Panc1 (cell line): ENCODE results near the gene ITGBL1.

Experiments used
- POLR2AphosphoS5 ChIP-seq: IDR thresholded peaks from 2 replicates; pipeline ENCODE4 v1.6.1; 2012; ENCODE audit warnings: mild to moderate bottlenecking, low read depth, low read length, moderate library complexity
- TF ChIP-seq, protein P1 (sequence below): fragments of 450-650 bp; IDR thresholded peaks from 2 replicates; pipeline ENCODE4 v1.5.1; 2017; ENCODE audit warnings: mild to moderate bottlenecking
- TF ChIP-seq, protein P2 (sequence below), 2 experiments: IDR thresholded peaks; 2 replicates each; pipeline ENCODE4 v1.6.1; 2011 to 2012; ENCODE audit warnings: low read depth in 2 of 2, control low read depth in 1 of 2, low read length in 1 of 2, mild to moderate bottlenecking in 1 of 2, moderate library complexity in 1 of 2; ENCODE audit not compliant: insufficient read depth in 1 of 2

DNA sequence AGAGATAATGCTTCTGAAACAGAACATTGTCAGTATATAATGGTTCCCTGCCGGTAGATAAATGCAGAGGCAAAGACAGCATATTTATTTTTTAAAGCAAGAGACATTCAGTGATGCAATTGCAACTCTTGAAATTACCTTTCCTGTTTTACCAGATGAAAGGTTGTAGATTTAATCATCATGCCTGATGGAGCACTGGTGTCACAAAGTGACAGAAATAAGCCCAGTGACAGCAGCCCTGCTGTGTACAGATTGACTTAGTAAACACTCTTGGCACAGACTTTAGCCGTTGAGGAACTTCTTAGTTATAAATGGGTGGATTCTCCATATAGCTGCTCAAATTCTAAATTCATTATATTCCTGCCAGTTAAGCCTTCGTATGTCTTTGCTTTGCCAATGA lies 172.5 kb downstream of the ITGBL1 start:
- TF ChIP-seq, protein P1, sequence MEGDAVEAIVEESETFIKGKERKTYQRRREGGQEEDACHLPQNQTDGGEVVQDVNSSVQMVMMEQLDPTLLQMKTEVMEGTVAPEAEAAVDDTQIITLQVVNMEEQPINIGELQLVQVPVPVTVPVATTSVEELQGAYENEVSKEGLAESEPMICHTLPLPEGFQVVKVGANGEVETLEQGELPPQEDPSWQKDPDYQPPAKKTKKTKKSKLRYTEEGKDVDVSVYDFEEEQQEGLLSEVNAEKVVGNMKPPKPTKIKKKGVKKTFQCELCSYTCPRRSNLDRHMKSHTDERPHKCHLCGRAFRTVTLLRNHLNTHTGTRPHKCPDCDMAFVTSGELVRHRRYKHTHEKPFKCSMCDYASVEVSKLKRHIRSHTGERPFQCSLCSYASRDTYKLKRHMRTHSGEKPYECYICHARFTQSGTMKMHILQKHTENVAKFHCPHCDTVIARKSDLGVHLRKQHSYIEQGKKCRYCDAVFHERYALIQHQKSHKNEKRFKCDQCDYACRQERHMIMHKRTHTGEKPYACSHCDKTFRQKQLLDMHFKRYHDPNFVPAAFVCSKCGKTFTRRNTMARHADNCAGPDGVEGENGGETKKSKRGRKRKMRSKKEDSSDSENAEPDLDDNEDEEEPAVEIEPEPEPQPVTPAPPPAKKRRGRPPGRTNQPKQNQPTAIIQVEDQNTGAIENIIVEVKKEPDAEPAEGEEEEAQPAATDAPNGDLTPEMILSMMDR: no peak
- TF ChIP-seq POLR2AphosphoS5: no peak
- TF ChIP-seq, protein P2, sequence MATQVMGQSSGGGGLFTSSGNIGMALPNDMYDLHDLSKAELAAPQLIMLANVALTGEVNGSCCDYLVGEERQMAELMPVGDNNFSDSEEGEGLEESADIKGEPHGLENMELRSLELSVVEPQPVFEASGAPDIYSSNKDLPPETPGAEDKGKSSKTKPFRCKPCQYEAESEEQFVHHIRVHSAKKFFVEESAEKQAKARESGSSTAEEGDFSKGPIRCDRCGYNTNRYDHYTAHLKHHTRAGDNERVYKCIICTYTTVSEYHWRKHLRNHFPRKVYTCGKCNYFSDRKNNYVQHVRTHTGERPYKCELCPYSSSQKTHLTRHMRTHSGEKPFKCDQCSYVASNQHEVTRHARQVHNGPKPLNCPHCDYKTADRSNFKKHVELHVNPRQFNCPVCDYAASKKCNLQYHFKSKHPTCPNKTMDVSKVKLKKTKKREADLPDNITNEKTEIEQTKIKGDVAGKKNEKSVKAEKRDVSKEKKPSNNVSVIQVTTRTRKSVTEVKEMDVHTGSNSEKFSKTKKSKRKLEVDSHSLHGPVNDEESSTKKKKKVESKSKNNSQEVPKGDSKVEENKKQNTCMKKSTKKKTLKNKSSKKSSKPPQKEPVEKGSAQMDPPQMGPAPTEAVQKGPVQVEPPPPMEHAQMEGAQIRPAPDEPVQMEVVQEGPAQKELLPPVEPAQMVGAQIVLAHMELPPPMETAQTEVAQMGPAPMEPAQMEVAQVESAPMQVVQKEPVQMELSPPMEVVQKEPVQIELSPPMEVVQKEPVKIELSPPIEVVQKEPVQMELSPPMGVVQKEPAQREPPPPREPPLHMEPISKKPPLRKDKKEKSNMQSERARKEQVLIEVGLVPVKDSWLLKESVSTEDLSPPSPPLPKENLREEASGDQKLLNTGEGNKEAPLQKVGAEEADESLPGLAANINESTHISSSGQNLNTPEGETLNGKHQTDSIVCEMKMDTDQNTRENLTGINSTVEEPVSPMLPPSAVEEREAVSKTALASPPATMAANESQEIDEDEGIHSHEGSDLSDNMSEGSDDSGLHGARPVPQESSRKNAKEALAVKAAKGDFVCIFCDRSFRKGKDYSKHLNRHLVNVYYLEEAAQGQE (IDR thresholded peaks at IDR 0.05; ENCODE audit: insufficient read depth in 1 of 2, low read depth in 2 of 2, low read length in 1 of 2): no peak
